Right lobe of liver (tissue), 4 donors: Measurements from ENCODE around the gene STXBP4.

Source experiments
- POLR2A ChIP-seq: fragments of 450-650 bp; IDR thresholded peaks from one replicate; pipeline ENCODE4 v1.6.1; 2017; ENCODE audit warnings: antibody characterized with exemption, mild to moderate bottlenecking
- TF ChIP-seq, protein P1 (sequence below), 4 donors: fragments of 200-600 bp in 3 of 4; fragments of 450-650 bp in 1 of 4; IDR thresholded peaks; one replicate each; pipeline versions ENCODE4 v1.5.1 to v1.8.0; 2016 to 2022; ENCODE audit warnings: antibody characterized with exemption in 4 of 4, mild to moderate bottlenecking in 2 of 4
- donor health status: DM: no; HTN: no; CAD: no.
- donor health status: DM: no; HTN: no; CAD: no.
- donor health status: DM: no; HTN: yes; CAD: no.

DNA sequence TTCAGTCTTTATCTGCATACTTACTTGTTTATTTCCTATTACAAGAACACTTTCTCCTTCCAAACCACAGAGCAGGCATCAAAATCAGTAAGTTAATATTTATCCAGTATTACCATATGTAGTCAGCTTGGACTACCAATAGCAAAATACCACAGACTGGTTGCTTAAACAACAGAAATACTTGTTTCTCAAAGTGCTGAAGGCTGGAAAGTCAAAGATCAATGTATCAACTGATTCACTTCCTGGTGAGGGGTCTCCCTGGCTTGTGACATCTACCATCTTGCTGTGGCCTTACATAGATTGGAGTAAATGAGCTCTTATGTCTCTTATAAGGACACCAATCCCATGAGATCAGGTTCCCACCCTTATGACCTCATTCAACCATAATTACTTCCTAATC lies 2.6 kb downstream of the STXBP4 start:
- TF ChIP-seq, protein P1, sequence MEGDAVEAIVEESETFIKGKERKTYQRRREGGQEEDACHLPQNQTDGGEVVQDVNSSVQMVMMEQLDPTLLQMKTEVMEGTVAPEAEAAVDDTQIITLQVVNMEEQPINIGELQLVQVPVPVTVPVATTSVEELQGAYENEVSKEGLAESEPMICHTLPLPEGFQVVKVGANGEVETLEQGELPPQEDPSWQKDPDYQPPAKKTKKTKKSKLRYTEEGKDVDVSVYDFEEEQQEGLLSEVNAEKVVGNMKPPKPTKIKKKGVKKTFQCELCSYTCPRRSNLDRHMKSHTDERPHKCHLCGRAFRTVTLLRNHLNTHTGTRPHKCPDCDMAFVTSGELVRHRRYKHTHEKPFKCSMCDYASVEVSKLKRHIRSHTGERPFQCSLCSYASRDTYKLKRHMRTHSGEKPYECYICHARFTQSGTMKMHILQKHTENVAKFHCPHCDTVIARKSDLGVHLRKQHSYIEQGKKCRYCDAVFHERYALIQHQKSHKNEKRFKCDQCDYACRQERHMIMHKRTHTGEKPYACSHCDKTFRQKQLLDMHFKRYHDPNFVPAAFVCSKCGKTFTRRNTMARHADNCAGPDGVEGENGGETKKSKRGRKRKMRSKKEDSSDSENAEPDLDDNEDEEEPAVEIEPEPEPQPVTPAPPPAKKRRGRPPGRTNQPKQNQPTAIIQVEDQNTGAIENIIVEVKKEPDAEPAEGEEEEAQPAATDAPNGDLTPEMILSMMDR (IDR thresholded peaks at IDR 0.05) = no peak
- no peak for TF ChIP-seq POLR2A
